Measurements from ENCODE around the gene R3HCC1L.

Gene R3HCC1L

GRCh38 chr10:98205351-98205750, 70.9 kb downstream of the R3HCC1L start:
- TF ChIP-seq CTCF (IDR thresholded peaks at IDR 0.05; ENCODE audit: insufficient read depth, low read length, poor library complexity, severe bottlenecking) = no peak
- Histone ChIP-seq H3K27me3 (replicated peaks; ENCODE audit: control insufficient read depth, insufficient read depth, low read length) (no peaks in the 10 kb centered on the region), H3K36me3 (ENCODE audit: control insufficient read depth, insufficient read depth, low read length) (peaks cover 2% of the 10 kb centered on the region), H3K4me3 (replicated peaks; ENCODE audit: low read depth, low read length) (no peak overlapping the region)
- DNase-seq (ENCODE audit: extremely low read depth, insufficient read length) = no peak

GRCh38 chr10:98208925-98209324, 74.5 kb downstream of the R3HCC1L start:
- H3K27me3 ChIP-seq (replicated peaks; ENCODE audit: control insufficient read depth, insufficient read depth, low read length) = no peaks in the 10 kb centered on the region
- H3K4me3 ChIP-seq (replicated peaks; ENCODE audit: low read depth, low read length) = no peak overlapping the region
- DNase-seq (ENCODE audit: extremely low read depth, insufficient read length) = no peak
- no peak for TF ChIP-seq CTCF (IDR thresholded peaks at IDR 0.05; ENCODE audit: insufficient read depth, low read length, poor library complexity, severe bottlenecking)
- H3K36me3 ChIP-seq (ENCODE audit: control insufficient read depth, insufficient read depth, low read length) = peaks cover 2% of the 10 kb centered on the region

- Histone ChIP-seq H3K4me3 (replicated peaks; ENCODE audit: low read depth, low read length) (no peak overlapping the region), H3K27me3 (replicated peaks; ENCODE audit: control insufficient read depth, insufficient read depth, low read length) (no peaks in the 10 kb centered on the region), H3K36me3 (ENCODE audit: control insufficient read depth, insufficient read depth, low read length) (peaks cover 2% of the 10 kb centered on the region)
- TF ChIP-seq CTCF (IDR thresholded peaks at IDR 0.05; ENCODE audit: insufficient read depth, low read length, poor library complexity, severe bottlenecking) = no peak
- no peak for DNase-seq (ENCODE audit: extremely low read depth, insufficient read length)
Observed at GRCh38 chr10:98209441-98209840, 75.0 kb downstream of the R3HCC1L start.

GRCh38 chr10:98212196-98212595, 77.7 kb downstream of the R3HCC1L start:
- H3K27me3 ChIP-seq (replicated peaks; ENCODE audit: control insufficient read depth, insufficient read depth, low read length) = no peaks in the 10 kb centered on the region
- no peak overlapping the region for H3K4me3 ChIP-seq (replicated peaks; ENCODE audit: low read depth, low read length)
- H3K36me3 ChIP-seq (ENCODE audit: control insufficient read depth, insufficient read depth, low read length) = peaks cover 2% of the 10 kb centered on the region
- TF ChIP-seq CTCF (IDR thresholded peaks at IDR 0.05; ENCODE audit: insufficient read depth, low read length, poor library complexity, severe bottlenecking) = no peak
- no peak for DNase-seq (ENCODE audit: extremely low read depth, insufficient read length)

- DNase-seq (ENCODE audit: extremely low read depth, insufficient read length) = no peak
- Histone ChIP-seq H3K36me3 (ENCODE audit: control insufficient read depth, insufficient read depth, low read length) (peaks cover 2% of the 10 kb centered on the region), H3K27me3 (replicated peaks; ENCODE audit: control insufficient read depth, insufficient read depth, low read length) (no peaks in the 10 kb centered on the region), H3K4me3 (replicated peaks; ENCODE audit: low read depth, low read length) (no peak overlapping the region)
- no peak for TF ChIP-seq CTCF (IDR thresholded peaks at IDR 0.05; ENCODE audit: insufficient read depth, low read length, poor library complexity, severe bottlenecking)
Observed at GRCh38 chr10:98213740-98214139, 79.3 kb downstream of the R3HCC1L start.

GRCh38 chr10:98215373-98215772, 80.9 kb downstream of the R3HCC1L start:
- Histone ChIP-seq H3K36me3 (ENCODE audit: control insufficient read depth, insufficient read depth, low read length) (no peaks in the 10 kb centered on the region; the same call in 1 of the 2 replicates), H3K27me3 (replicated peaks; ENCODE audit: control insufficient read depth, insufficient read depth, low read length) (no peaks in the 10 kb centered on the region), H3K4me3 (replicated peaks; ENCODE audit: low read depth, low read length) (no peak overlapping the region)
- no peak for DNase-seq (ENCODE audit: extremely low read depth, insufficient read length)
- no peak for TF ChIP-seq CTCF (IDR thresholded peaks at IDR 0.05; ENCODE audit: insufficient read depth, low read length, poor library complexity, severe bottlenecking)
